IPS-15b (cell line): ENCODE results near the gene TNS3.

ENCODE experiments used
- H3K27me3 ChIP-seq: one replicate; pipeline ENCODE4 v1.6.1; 2013; ENCODE audit warnings: low read length; ENCODE audit not compliant: control insufficient read depth, insufficient read depth
- H3K36me3 ChIP-seq: one replicate; pipeline ENCODE4 v1.6.1; 2013; ENCODE audit warnings: low read length; ENCODE audit not compliant: control insufficient read depth, insufficient read depth
- H3K4me1 ChIP-seq: one replicate; pipeline ENCODE4 v1.6.1; 2013; ENCODE audit warnings: mild to moderate bottlenecking, low read length; ENCODE audit not compliant: control insufficient read depth, insufficient read depth
- H3K4me3 ChIP-seq: one replicate; pipeline ENCODE4 v1.5.1; 2013; ENCODE audit warnings: low read depth, low read length
- H3K9ac ChIP-seq: one replicate; pipeline ENCODE4 v1.6.1; 2013; ENCODE audit warnings: low read depth, mild to moderate bottlenecking, low read length
- H3K9me3 ChIP-seq: one replicate; pipeline ENCODE4 v1.6.1; 2013; ENCODE audit warnings: mild to moderate bottlenecking, low read length; ENCODE audit not compliant: control insufficient read depth, insufficient read depth

The TNS3 gene

GRCh38 chr7:47563521-47563920 lies 18.4 kb downstream of the TNS3 start:
- peaks cover 2% of the 10 kb centered on the region for H3K36me3 ChIP-seq

GRCh38 chr7:47561715-47562446 lies 20.0 kb downstream of the TNS3 start:
- no peaks in the 10 kb centered on the region for H3K27me3 ChIP-seq
- peaks cover 3% of the 10 kb centered on the region for H3K36me3 ChIP-seq
- H3K4me3 ChIP-seq: no peak overlapping the region
- H3K4me1 ChIP-seq: no peaks in the 10 kb centered on the region
- no peak overlapping the region for H3K9ac ChIP-seq
- no peaks in the 10 kb centered on the region for H3K9me3 ChIP-seq

More at GRCh38 chr7:47563521-47563920, 18.4 kb downstream of the TNS3 start:
- Histone ChIP-seq H3K9me3 (no peaks in the 10 kb centered on the region), H3K4me3 (no peak overlapping the region), H3K27me3 (no peaks in the 10 kb centered on the region), H3K4me1 (no peaks in the 10 kb centered on the region), H3K9ac (no peak overlapping the region)

- Histone ChIP-seq H3K4me3 (no peak overlapping the region), H3K36me3 (peaks cover 3% of the 10 kb centered on the region), H3K9me3 (no peaks in the 10 kb centered on the region), H3K9ac (no peak overlapping the region), H3K4me1 (no peaks in the 10 kb centered on the region), H3K27me3 (no peaks in the 10 kb centered on the region)
Measured at GRCh38 chr7:47559306-47560220, 22.3 kb downstream of the TNS3 start.

GRCh38 chr7:47557694-47558670 lies 23.9 kb downstream of the TNS3 start:
- no peak overlapping the region for H3K9ac ChIP-seq

GRCh38 chr7:47557317-47557693 lies 24.6 kb downstream of the TNS3 start:
- no peaks in the 10 kb centered on the region for H3K9me3 ChIP-seq
- no peaks in the 10 kb centered on the region for H3K27me3 ChIP-seq
- peaks cover 3% of the 10 kb centered on the region for H3K4me1 ChIP-seq
- H3K4me3 ChIP-seq: no peak overlapping the region
- H3K9ac ChIP-seq: no peak overlapping the region
- peaks cover 3% of the 10 kb centered on the region for H3K36me3 ChIP-seq

More at GRCh38 chr7:47557694-47558670, 23.9 kb downstream of the TNS3 start:
- Histone ChIP-seq H3K27me3 (no peaks in the 10 kb centered on the region), H3K4me1 (no peaks in the 10 kb centered on the region), H3K36me3 (peaks cover 3% of the 10 kb centered on the region), H3K9me3 (no peaks in the 10 kb centered on the region), H3K4me3 (no peak overlapping the region)

GRCh38 chr7:47556511-47557180 lies 25.3 kb downstream of the TNS3 start:
- Histone ChIP-seq H3K36me3 (peaks cover 3% of the 10 kb centered on the region), H3K27me3 (no peaks in the 10 kb centered on the region), H3K4me3 (no peak overlapping the region), H3K9ac (no peak overlapping the region), H3K9me3 (no peaks in the 10 kb centered on the region), H3K4me1 (peaks cover 3% of the 10 kb centered on the region)

GRCh38 chr7:47553309-47553708 lies 28.6 kb downstream of the TNS3 start:
- H3K36me3 ChIP-seq: no peaks in the 10 kb centered on the region
- H3K4me3 ChIP-seq: no peak overlapping the region
- no peaks in the 10 kb centered on the region for H3K27me3 ChIP-seq
- H3K9ac ChIP-seq: no peak overlapping the region
- H3K9me3 ChIP-seq: no peaks in the 10 kb centered on the region
- peaks cover 3% of the 10 kb centered on the region for H3K4me1 ChIP-seq

GRCh38 chr7:47552621-47553020 lies 29.3 kb downstream of the TNS3 start:
- Histone ChIP-seq H3K27me3 (no peaks in the 10 kb centered on the region), H3K4me3 (no peak overlapping the region), H3K9ac (no peak overlapping the region), H3K4me1 (peaks cover 3% of the 10 kb centered on the region), H3K36me3 (no peaks in the 10 kb centered on the region), H3K9me3 (no peaks in the 10 kb centered on the region)

- Histone ChIP-seq H3K4me3 (no peak overlapping the region), H3K27me3 (no peaks in the 10 kb centered on the region), H3K9me3 (no peaks in the 10 kb centered on the region), H3K9ac (no peak overlapping the region), H3K4me1 (peaks cover 3% of the 10 kb centered on the region), H3K36me3 (no peaks in the 10 kb centered on the region)
Measured at GRCh38 chr7:47551668-47552440, 30.1 kb downstream of the TNS3 start.

- H3K9me3 ChIP-seq: no peaks in the 10 kb centered on the region
- no peak overlapping the region for H3K4me3 ChIP-seq
- H3K9ac ChIP-seq: no peak overlapping the region
- no peaks in the 10 kb centered on the region for H3K36me3 ChIP-seq
- H3K4me1 ChIP-seq: peaks cover 3% of the 10 kb centered on the region
- no peaks in the 10 kb centered on the region for H3K27me3 ChIP-seq
Measured at GRCh38 chr7:47550788-47551470, 31.0 kb downstream of the TNS3 start.
